SK-N-MC (cell line): ENCODE data around the gene MRTFA.
"Not testable (repeated sequence)": the region's sequence is repeated elsewhere in the genome, so short reads cannot be mapped to it uniquely, and the experiment has no call there.

Experiments used
- DNase-seq: peaks from one replicate; pipeline ENCODE4 v3.0.0-alpha.2; 2011; ENCODE audit warnings: low read depth, low spot score
- H3K27ac ChIP-seq: fragments of 200-600 bp; sonication (generic); 2 replicates; pipeline ENCODE4 v1.5.1; 2016; ENCODE audit warnings: mixed run types
- H3K36me3 ChIP-seq: fragments of 200-600 bp; sonication (generic); 2 replicates; pipeline ENCODE4 v1.6.1; 2017; ENCODE audit warnings: antibody characterized with exemption, low read length, mixed read lengths; ENCODE audit not compliant: insufficient read depth
- H3K4me3 ChIP-seq: fragments of 200-600 bp; sonication (generic); 2 replicates; pipeline ENCODE4 v1.5.1; 2016
- H3K9ac ChIP-seq: fragments of 200-600 bp; sonication (generic); 2 replicates; pipeline ENCODE4 v1.8.0; 2017; ENCODE audit warnings: mixed run types, mixed read lengths; ENCODE audit not compliant: insufficient read length
- H3K9me3 ChIP-seq: fragments of 200-600 bp; sonication (generic); 2 replicates; pipeline ENCODE4 v1.6.1; 2017; ENCODE audit warnings: low read depth, mild to moderate bottlenecking, antibody characterized with exemption, low read length, moderate library complexity, mixed read lengths
- EZH2 ChIP-seq: fragments of 200-600 bp; sonication (generic); IDR thresholded peaks from one replicate; pipeline ENCODE4 v1.6.1; 2017; ENCODE audit warnings: antibody characterized with exemption
- FOXP2 ChIP-seq: optimal IDR thresholded peaks from 2 replicates; pipeline ENCODE3; 2011; ENCODE audit warnings: mild to moderate bottlenecking, moderate library complexity; ENCODE audit not compliant: insufficient read depth; ENCODE audit errors: extremely low read length, control extremely low read depth
- POLR2AphosphoS5 ChIP-seq: IDR thresholded peaks from 2 replicates; pipeline ENCODE4 v1.6.1; 2012; ENCODE audit warnings: mild to moderate bottlenecking, low read depth, low read length, borderline replicate concordance

MRTFA gene

DNA sequence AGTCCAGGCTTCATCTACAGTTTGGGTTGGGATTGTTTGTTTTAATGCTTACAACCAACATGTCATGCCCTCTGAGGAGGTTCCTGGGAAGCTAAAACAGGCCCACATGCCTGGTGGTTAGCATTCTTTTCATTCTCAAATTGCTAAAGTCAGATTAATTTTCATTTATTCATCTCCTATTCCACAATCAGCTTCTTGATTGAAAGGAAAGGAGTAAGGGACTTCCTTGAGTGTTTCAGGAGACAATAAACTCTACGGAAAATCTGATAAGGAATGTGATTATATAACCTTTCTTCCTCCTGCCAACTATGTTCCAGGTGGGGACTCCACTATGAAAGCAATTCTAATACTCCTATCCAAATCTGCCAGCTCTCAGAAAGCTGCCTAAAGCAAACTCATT is 30.8 kb downstream of the MRTFA start:
- TF ChIP-seq EZH2 (no peak), POLR2AphosphoS5 (no peak), FOXP2 (no peak)

DNA sequence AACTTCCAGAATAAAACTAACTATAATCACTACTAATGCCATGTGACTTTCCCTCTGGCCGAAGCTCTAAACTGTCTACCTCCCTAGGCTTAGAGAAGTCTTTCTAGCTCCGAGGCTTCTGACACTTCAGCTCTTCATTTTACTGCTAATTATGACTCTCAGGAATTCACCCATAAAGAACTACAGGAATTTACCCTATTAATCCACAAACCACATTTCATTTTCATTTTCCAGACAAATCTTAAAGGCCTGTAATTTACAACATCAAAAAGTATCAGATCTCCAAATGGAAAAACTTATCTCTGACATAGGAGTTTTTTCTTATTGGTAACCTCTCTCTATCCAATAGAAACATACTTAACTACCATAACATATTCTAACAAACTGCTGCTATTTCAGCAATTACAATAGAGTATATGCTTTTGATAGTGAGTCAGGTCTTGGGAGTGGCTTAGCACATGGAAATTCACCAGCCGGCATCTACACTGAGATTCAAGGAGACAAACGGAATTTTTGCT is 33.4 kb downstream of the MRTFA start:
- peak overlapping the region; percentile 87 for H3K27ac ChIP-seq
- peak overlapping the region; percentile 39 for H3K9ac ChIP-seq
- no peak for TF ChIP-seq EZH2
- no peak for TF ChIP-seq FOXP2
- no peak for TF ChIP-seq POLR2AphosphoS5

More for the DNA sequence above, 30.8 kb downstream of the MRTFA start:
- Histone ChIP-seq H3K27ac (peak overlapping the region; percentile 71), H3K9ac (peak overlapping the region; percentile 20), H3K9me3 (no peaks in the 10 kb centered on the region), H3K4me3 (no peak overlapping the region; the same call in 1 of the 2 replicates), H3K36me3 (no peaks in the 10 kb centered on the region)
- no peak for DNase-seq

DNA sequence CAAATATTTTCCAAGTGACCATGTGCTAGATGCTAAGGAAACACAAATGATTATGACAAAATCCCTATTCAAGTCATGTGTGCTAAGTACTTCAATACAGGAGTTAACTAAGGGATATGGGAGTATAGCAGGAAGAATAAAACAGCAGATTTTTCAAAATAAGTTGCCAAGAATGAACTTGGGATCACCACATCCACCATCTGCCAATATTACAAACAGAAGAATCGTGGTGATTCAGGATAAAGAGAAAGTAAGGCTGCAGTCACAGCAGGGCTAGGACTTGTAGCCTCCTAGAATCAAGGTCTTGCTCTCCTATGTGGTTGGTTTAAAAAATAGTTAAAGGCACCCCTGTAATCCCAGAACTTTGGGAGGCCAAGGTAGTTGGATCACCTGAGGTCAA is 34.3 kb downstream of the MRTFA start:
- TF ChIP-seq EZH2 (no peak), POLR2AphosphoS5 (no peak), FOXP2 (no peak)
- no peak overlapping the region for H3K4me3 ChIP-seq
- no peaks in the 10 kb centered on the region for H3K36me3 ChIP-seq
- no peak overlapping the region for H3K27ac ChIP-seq
- DNase-seq: no peak
- H3K9ac ChIP-seq: no peak overlapping the region
- H3K9me3 ChIP-seq: no peaks in the 10 kb centered on the region

More for the DNA sequence above, 33.4 kb downstream of the MRTFA start:
- H3K36me3 ChIP-seq: no peaks in the 10 kb centered on the region
- H3K4me3 ChIP-seq: peak overlapping the region; percentile 60
- DNase-seq: peak; percentile 26
- H3K9me3 ChIP-seq: no peaks in the 10 kb centered on the region

DNA sequence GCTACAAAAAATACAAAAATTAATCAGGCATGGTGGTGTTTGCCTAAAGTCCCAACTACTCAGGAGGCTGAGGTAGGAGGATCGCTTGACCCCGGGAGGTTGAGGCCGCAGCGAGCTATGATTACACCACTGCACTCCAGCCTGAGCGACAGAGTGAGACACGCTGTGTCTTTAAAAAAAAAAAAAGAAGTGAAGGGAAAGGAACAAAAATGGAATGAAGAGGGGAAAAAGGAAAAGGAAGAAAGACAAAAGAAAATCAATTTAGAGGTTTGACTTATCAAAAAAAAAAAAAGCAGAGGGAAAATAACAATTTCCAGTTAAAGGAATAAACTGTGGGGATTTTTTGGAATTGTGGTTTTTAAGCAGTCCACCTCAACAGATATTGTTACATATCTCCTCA is 36.8 kb downstream of the MRTFA start:
- no peak overlapping the region for H3K9ac ChIP-seq
- no peak overlapping the region for H3K27ac ChIP-seq

DNA sequence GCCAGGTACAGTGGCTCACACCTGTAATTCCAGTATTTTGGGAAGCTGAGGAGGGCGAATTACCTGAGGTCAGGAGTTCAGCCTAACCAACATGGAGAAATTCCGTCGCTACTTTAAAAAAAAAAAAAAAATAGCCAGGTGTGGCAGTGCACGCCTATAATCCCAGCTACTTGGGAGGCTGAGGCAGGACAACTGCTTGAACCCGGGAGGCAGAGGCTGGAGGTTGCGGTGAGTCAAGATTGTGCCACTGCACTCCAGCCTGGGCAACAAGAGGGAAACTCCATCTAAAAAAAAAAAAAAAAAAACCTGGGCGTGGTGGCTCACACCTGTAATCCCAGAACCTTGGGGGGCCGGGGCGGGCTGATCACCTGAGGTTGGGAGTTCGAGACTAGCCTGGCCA is 37.8 kb downstream of the MRTFA start:
- not testable (repeated sequence) for H3K27ac ChIP-seq, H3K9ac ChIP-seq

More for the DNA sequence above, 36.8 kb downstream of the MRTFA start:
- Histone ChIP-seq H3K36me3 (no peaks in the 10 kb centered on the region), H3K9me3 (no peaks in the 10 kb centered on the region), H3K4me3 (no peak overlapping the region)
- no peak for DNase-seq
- TF ChIP-seq POLR2AphosphoS5 (no peak), FOXP2 (no peak), EZH2 (no peak)

GRCh38 chr22:40597526-40598430 is 38.7 kb downstream of the MRTFA start:
- Histone ChIP-seq H3K9me3 (no peaks in the 10 kb centered on the region), H3K27ac (no peak overlapping the region; the same call in 1 of the 2 replicates), H3K4me3 (no peak overlapping the region), H3K9ac (no peak overlapping the region), H3K36me3 (no peaks in the 10 kb centered on the region)
- TF ChIP-seq POLR2AphosphoS5: no peak
- no peak for TF ChIP-seq EZH2
- no peak for TF ChIP-seq FOXP2
- DNase-seq: no peak

More for the DNA sequence above, 37.8 kb downstream of the MRTFA start:
- H3K36me3 ChIP-seq, H3K9me3 ChIP-seq, DNase-seq, H3K4me3 ChIP-seq: not testable (repeated sequence)

- Histone ChIP-seq H3K4me3 (no peak overlapping the region), H3K36me3 (no peaks in the 10 kb centered on the region), H3K27ac (no peak overlapping the region), H3K9me3 (no peaks in the 10 kb centered on the region), H3K9ac (no peak overlapping the region)
- no peak for TF ChIP-seq FOXP2
- no peak for TF ChIP-seq EZH2
- TF ChIP-seq POLR2AphosphoS5: no peak
- DNase-seq: no peak
These were observed 40.9 kb downstream of the MRTFA start for GRCh38 chr22:40595497-40596234.

- Histone ChIP-seq H3K4me3 (no peak overlapping the region), H3K27ac (no peak overlapping the region)
These were observed 41.6 kb downstream of the MRTFA start for GRCh38 chr22:40594924-40595323.

DNA sequence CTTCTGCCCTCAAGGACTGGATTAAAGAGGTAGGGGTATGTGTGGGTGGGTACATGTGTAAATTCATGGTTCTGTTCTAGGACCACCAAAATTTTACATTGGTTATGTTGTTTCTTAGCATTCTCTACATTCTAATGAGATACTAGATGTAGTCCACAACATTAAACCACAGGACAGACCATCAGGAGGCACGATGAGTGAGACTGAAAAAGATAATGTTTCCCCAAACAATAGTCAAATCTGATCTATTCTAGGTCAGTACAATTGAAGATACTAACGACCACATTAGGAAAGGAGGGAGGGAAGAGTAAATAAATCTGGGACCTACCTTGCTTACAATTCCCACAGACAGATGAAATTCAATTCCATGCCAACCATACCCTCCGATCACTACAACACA is 42.2 kb downstream of the MRTFA start:
- H3K4me3 ChIP-seq: no peak overlapping the region
- H3K27ac ChIP-seq: no peak overlapping the region
- TF ChIP-seq POLR2AphosphoS5 (no peak), EZH2 (no peak), FOXP2 (no peak)
- H3K36me3 ChIP-seq: no peaks in the 10 kb centered on the region
- no peak overlapping the region for H3K9ac ChIP-seq
- no peak for DNase-seq
- H3K9me3 ChIP-seq: no peaks in the 10 kb centered on the region

More at GRCh38 chr22:40594924-40595323, 41.6 kb downstream of the MRTFA start:
- TF ChIP-seq FOXP2: no peak
- no peak for TF ChIP-seq EZH2
- TF ChIP-seq POLR2AphosphoS5: no peak
- Histone ChIP-seq H3K36me3 (no peaks in the 10 kb centered on the region), H3K9me3 (no peaks in the 10 kb centered on the region), H3K9ac (no peak overlapping the region)
- DNase-seq: no peak
